ENCODE measurements around the gene PPP4R4.
"Not testable (repeated sequence)": the region's sequence is repeated elsewhere in the genome, so short reads cannot be mapped to it uniquely, and the experiment has no call there.

PPP4R4 gene

DNA sequence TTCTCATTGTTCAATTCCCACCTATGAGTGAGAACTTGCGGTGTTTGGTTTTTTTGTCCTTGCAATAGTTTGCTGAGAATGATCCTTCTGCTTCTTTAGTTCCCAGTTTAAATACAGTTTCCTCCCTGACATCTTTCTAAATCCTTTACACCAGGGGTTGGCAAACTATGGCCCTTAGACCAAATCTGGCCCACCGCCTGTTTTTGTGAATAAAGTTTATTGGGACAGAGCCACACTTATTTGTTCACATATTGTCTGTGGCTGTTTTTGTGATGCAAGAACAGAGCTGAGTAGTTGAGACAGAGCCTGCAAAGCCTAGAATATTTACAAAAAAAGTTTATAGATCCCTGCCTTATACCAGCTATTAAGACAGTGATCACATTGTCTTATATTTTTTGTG is 65.3 kb downstream of the PPP4R4 start:
- TF ChIP-seq, protein P1, sequence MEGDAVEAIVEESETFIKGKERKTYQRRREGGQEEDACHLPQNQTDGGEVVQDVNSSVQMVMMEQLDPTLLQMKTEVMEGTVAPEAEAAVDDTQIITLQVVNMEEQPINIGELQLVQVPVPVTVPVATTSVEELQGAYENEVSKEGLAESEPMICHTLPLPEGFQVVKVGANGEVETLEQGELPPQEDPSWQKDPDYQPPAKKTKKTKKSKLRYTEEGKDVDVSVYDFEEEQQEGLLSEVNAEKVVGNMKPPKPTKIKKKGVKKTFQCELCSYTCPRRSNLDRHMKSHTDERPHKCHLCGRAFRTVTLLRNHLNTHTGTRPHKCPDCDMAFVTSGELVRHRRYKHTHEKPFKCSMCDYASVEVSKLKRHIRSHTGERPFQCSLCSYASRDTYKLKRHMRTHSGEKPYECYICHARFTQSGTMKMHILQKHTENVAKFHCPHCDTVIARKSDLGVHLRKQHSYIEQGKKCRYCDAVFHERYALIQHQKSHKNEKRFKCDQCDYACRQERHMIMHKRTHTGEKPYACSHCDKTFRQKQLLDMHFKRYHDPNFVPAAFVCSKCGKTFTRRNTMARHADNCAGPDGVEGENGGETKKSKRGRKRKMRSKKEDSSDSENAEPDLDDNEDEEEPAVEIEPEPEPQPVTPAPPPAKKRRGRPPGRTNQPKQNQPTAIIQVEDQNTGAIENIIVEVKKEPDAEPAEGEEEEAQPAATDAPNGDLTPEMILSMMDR (IDR thresholded peaks at IDR 0.05; ENCODE audit: insufficient read depth, low read length): no peak
- TF ChIP-seq SPI1 (IDR thresholded peaks at IDR 0.05; ENCODE audit: borderline replicate concordance, low read depth): no peak
- TF ChIP-seq POLR2AphosphoS5 (IDR thresholded peaks at IDR 0.05; ENCODE audit: low read depth): no peak
- TF ChIP-seq GABPA (IDR thresholded peaks at IDR 0.05; ENCODE audit: low read depth): no peak
- TF ChIP-seq, protein P2, sequence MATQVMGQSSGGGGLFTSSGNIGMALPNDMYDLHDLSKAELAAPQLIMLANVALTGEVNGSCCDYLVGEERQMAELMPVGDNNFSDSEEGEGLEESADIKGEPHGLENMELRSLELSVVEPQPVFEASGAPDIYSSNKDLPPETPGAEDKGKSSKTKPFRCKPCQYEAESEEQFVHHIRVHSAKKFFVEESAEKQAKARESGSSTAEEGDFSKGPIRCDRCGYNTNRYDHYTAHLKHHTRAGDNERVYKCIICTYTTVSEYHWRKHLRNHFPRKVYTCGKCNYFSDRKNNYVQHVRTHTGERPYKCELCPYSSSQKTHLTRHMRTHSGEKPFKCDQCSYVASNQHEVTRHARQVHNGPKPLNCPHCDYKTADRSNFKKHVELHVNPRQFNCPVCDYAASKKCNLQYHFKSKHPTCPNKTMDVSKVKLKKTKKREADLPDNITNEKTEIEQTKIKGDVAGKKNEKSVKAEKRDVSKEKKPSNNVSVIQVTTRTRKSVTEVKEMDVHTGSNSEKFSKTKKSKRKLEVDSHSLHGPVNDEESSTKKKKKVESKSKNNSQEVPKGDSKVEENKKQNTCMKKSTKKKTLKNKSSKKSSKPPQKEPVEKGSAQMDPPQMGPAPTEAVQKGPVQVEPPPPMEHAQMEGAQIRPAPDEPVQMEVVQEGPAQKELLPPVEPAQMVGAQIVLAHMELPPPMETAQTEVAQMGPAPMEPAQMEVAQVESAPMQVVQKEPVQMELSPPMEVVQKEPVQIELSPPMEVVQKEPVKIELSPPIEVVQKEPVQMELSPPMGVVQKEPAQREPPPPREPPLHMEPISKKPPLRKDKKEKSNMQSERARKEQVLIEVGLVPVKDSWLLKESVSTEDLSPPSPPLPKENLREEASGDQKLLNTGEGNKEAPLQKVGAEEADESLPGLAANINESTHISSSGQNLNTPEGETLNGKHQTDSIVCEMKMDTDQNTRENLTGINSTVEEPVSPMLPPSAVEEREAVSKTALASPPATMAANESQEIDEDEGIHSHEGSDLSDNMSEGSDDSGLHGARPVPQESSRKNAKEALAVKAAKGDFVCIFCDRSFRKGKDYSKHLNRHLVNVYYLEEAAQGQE (IDR thresholded peaks at IDR 0.05; ENCODE audit: insufficient replicate concordance, low read depth): no peak
- Histone ChIP-seq H3K27me3 (ENCODE audit: insufficient read depth, poor library complexity, severe bottlenecking) (no peaks in the 10 kb centered on the region), H3K4me3 (replicated peaks; ENCODE audit: insufficient read depth, low read length) (no peak overlapping the region), H3K27ac (replicated peaks) (no peak overlapping the region)
- no peak for DNase-seq (ENCODE audit: low read depth in 1 of 2, low spot score in 1 of 2)

DNA sequence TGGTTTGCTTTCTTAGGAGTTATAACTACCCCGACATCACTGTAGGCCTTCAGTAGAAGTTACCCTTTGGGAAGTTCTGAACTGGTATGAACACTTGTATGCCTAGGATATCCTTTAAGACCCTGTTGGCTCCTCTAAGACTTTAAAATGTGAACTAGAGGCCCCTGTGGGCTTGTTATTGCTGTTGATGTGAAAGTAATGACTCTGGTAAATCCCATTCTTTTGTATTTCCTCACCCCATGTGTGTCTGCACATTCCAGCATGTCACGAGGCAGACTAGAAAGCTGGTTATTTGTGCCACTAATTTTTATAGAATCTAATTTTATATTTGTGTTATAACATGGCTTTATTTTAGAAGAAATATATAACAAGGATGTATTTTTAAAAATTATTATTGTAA is 70.1 kb downstream of the PPP4R4 start:
- no peak for DNase-seq (ENCODE audit: low read depth in 1 of 2, low spot score in 1 of 2)
- TF ChIP-seq GABPA (IDR thresholded peaks at IDR 0.05; ENCODE audit: low read depth) (no peak), POLR2AphosphoS5 (IDR thresholded peaks at IDR 0.05; ENCODE audit: low read depth) (no peak), SPI1 (IDR thresholded peaks at IDR 0.05; ENCODE audit: borderline replicate concordance, low read depth) (no peak)
- TF ChIP-seq, protein P2 (IDR thresholded peaks at IDR 0.05; ENCODE audit: insufficient replicate concordance, low read depth): no peak
- TF ChIP-seq, protein P1 (IDR thresholded peaks at IDR 0.05; ENCODE audit: insufficient read depth, low read length): no peak
- no peak overlapping the region for H3K4me3 ChIP-seq (replicated peaks; ENCODE audit: insufficient read depth, low read length)
- H3K27me3 ChIP-seq (ENCODE audit: insufficient read depth, poor library complexity, severe bottlenecking): no peaks in the 10 kb centered on the region
- H3K27ac ChIP-seq (replicated peaks): no peak overlapping the region

DNA sequence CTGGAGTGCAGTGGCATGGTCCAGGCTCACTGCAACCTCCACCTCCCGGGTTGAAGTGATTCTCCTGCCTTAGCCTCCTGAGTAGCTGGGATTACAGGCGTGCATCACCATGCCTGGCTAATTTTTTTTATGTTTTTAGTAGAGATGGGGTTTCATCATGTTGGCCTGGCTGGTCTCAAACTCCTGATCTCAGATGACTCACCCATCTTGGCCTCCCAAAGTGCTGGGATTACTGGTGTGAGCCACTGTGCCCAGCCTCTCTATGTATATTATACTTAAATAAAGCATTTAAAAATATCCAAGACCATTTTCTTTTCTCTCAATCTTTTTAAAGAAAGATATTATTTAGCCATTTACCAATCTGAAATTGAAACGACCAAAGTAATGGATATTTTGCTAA is 90.1 kb downstream of the PPP4R4 start:
- not testable (repeated sequence) for H3K27me3 ChIP-seq (ENCODE audit: insufficient read depth, poor library complexity, severe bottlenecking); DNase-seq (ENCODE audit: low read depth in 1 of 2, low spot score in 1 of 2); H3K27ac ChIP-seq (replicated peaks); H3K4me3 ChIP-seq (replicated peaks; ENCODE audit: insufficient read depth, low read length)

DNA sequence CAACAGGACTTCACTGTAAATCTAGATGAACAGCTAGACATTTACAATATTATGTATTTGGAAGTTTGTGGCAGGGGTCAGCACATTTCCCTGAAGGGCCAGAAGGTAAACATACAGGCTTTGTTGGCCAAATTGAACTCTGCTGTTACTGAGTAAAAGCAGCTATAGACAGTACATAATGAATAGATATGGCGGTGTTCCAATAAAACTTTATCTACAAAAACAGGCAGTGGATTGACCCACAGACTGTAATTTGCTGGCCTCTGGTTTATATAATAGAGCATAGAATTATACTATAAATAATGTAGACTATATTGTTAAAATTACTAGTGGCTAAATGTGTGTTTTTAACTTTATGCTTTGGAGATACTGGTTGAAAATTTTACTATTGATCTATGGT is 93.2 kb downstream of the PPP4R4 start:
- Histone ChIP-seq H3K27me3 (ENCODE audit: insufficient read depth, poor library complexity, severe bottlenecking) (no peaks in the 10 kb centered on the region), H3K4me3 (replicated peaks; ENCODE audit: insufficient read depth, low read length) (no peak overlapping the region), H3K27ac (replicated peaks) (no peak overlapping the region)
- DNase-seq (ENCODE audit: low read depth in 1 of 2, low spot score in 1 of 2): no peak
- TF ChIP-seq, protein P2 (IDR thresholded peaks at IDR 0.05; ENCODE audit: insufficient replicate concordance, low read depth): no peak
- TF ChIP-seq SPI1 (IDR thresholded peaks at IDR 0.05; ENCODE audit: borderline replicate concordance, low read depth) (no peak), GABPA (IDR thresholded peaks at IDR 0.05; ENCODE audit: low read depth) (no peak), POLR2AphosphoS5 (IDR thresholded peaks at IDR 0.05; ENCODE audit: low read depth) (no peak)
- TF ChIP-seq, protein P1 (IDR thresholded peaks at IDR 0.05; ENCODE audit: insufficient read depth, low read length): no peak

DNA sequence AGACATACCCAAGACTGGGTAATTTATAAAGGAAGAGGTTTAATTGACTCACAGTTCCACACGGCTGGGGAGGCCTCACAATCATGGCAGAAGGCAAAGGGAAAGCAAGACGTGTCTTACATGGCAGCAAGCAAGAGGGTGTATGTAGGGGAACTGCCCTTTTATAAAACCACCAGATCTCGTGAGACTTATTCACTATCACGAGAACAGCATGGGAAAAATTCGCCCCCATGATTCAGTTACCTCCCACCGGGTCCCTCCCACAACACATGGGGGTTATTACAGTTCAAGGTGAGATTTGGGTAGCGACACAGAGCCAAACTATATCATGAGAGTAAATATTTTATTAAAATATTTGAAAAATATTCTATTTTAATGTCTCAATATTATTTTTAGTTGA is 94.5 kb downstream of the PPP4R4 start:
- DNase-seq (ENCODE audit: low read depth in 1 of 2, low spot score in 1 of 2); H3K27ac ChIP-seq (replicated peaks); H3K27me3 ChIP-seq (ENCODE audit: insufficient read depth, poor library complexity, severe bottlenecking); H3K4me3 ChIP-seq (replicated peaks; ENCODE audit: insufficient read depth, low read length): not testable (repeated sequence)

Measured in HL-60 (cell line).